ENCODE results near the gene SLC35F1.

Gene SLC35F1

DNA sequence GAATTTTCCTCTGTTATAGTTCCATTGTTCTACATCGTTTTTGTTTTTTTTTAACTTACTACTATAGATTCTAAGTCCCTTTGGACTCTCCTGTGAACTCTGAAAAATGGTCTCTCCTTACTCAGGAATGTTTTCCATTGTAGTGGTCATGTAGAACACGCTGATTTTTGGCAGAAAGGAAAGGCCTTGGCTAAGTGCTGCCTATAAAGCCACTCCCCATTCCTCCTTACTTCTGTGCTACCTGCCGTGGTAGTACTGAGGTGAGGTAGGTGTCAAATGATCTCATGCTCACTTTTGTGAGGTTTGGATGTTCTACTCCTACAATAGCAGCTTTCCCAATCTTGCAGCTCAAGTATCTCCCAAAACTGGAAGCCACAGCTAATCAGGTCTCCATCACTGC, 270.7 kb downstream of the SLC35F1 start:
- H3K4me3 ChIP-seq (ENCODE audit: low read depth, low read length): no peak overlapping the region
- no peaks in the 10 kb centered on the region for H3K4me1 ChIP-seq (ENCODE audit: control insufficient read depth, insufficient read depth, low read length)
- H3K36me3 ChIP-seq (ENCODE audit: control insufficient read depth in 2 of 2, insufficient read depth in 1 of 2, low read length in 2 of 2): no peaks in the 10 kb centered on the region
- TF ChIP-seq KLF16 (tag by site-specific recombination; IDR thresholded peaks at IDR 0.05) (no peak), ZNF777 (tag by site-specific recombination; IDR thresholded peaks at IDR 0.05; ENCODE audit: borderline replicate concordance) (no peak), ZNF548 (tag by site-specific recombination; IDR thresholded peaks at IDR 0.05) (no peak), ZNF623 (tag by site-specific recombination; IDR thresholded peaks at IDR 0.05) (no peak), ZXDB (tag by site-specific recombination; IDR thresholded peaks at IDR 0.05) (no peak), ZNF404 (tag by site-specific recombination; IDR thresholded peaks at IDR 0.05) (no peak), ZNF416 (tag by site-specific recombination; IDR thresholded peaks at IDR 0.05) (no peak), ZNF18 (tag by site-specific recombination; IDR thresholded peaks at IDR 0.05) (no peak), ZNF221 (tag by site-specific recombination; IDR thresholded peaks at IDR 0.05; ENCODE audit: borderline replicate concordance) (no peak), SETDB1 (IDR thresholded peaks at IDR 0.05; ENCODE audit: insufficient read length, low read length) (no peak), ZNF704 (tag by site-specific recombination; IDR thresholded peaks at IDR 0.05) (no peak), ZNF2 (tag by site-specific recombination; IDR thresholded peaks at IDR 0.05) (no peak), YY1 (tag by site-specific recombination; IDR thresholded peaks at IDR 0.05) (no peak), MYNN (tag by site-specific recombination; IDR thresholded peaks at IDR 0.05; ENCODE audit: borderline replicate concordance) (no peak)
- TF ChIP-seq, protein P1, sequence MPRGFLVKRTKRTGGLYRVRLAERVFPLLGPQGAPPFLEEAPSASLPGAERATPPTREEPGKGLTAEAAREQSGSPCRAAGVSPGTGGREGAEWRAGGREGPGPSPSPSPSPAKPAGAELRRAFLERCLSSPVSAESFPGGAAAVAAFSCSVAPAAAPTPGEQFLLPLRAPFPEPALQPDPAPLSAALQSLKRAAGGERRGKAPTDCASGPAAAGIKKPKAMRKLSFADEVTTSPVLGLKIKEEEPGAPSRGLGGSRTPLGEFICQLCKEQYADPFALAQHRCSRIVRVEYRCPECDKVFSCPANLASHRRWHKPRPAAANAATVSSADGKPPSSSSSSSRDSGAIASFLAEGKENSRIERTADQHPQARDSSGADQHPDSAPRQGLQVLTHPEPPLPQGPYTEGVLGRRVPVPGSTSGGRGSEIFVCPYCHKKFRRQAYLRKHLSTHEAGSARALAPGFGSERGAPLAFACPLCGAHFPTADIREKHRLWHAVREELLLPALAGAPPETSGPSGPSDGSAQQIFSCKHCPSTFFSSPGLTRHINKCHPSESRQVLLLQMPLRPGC (tag by site-specific recombination; IDR thresholded peaks at IDR 0.05): no peak
- POLR2A ChIA-PET: no interaction called here
- no peak overlapping the region for H3K27ac ChIP-seq (ENCODE audit: extremely low read depth, low read depth, low read length)
- H3K9me3 ChIP-seq (ENCODE audit: control insufficient read depth, insufficient read depth, low read depth, low read length): no peaks in the 10 kb centered on the region
- CTCF ChIA-PET: interaction anchor here (0.6 kb wide), 1 partner anchor 348 kb away, joined by 3 read pairs; no protein-coding TSS in a partner anchor

DNA sequence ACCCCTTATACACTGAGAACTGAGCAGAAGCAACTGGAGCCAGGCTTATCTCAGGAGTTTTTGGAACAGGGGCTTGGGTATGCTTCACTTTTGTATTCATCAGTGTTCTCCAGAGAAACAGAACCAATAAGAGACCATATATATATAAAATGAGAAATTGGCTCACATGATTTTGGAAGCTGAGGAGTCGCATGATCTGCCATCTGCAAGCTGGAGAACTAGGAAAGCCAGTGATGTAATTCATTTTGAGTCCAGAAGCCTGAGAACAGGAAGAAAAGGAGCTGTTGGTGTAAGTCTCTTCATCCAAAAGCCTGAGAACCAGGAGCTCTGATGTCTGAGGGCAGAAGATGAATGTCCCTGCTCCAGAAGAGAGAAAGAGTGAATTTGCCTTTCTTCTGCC, 272.0 kb downstream of the SLC35F1 start:
- ChIA-PET POLR2A (no interaction called here), CTCF (interaction anchor here (0.6 kb wide), 1 partner anchor 783 kb away, joined by 3 read pairs; no protein-coding TSS in a partner anchor)
- no peaks in the 10 kb centered on the region for H3K9me3 ChIP-seq (ENCODE audit: control insufficient read depth, insufficient read depth, low read depth, low read length)
- no peaks in the 10 kb centered on the region for H3K4me1 ChIP-seq (ENCODE audit: control insufficient read depth, insufficient read depth, low read length)
- no peak for TF ChIP-seq ZNF2 (tag by site-specific recombination; IDR thresholded peaks at IDR 0.05)
- no peak overlapping the region for H3K4me3 ChIP-seq (ENCODE audit: low read depth, low read length)
- H3K36me3 ChIP-seq (ENCODE audit: control insufficient read depth in 2 of 2, insufficient read depth in 1 of 2, low read length in 2 of 2): no peaks in the 10 kb centered on the region
- no peak overlapping the region for H3K27ac ChIP-seq (ENCODE audit: extremely low read depth, low read depth, low read length)

DNA sequence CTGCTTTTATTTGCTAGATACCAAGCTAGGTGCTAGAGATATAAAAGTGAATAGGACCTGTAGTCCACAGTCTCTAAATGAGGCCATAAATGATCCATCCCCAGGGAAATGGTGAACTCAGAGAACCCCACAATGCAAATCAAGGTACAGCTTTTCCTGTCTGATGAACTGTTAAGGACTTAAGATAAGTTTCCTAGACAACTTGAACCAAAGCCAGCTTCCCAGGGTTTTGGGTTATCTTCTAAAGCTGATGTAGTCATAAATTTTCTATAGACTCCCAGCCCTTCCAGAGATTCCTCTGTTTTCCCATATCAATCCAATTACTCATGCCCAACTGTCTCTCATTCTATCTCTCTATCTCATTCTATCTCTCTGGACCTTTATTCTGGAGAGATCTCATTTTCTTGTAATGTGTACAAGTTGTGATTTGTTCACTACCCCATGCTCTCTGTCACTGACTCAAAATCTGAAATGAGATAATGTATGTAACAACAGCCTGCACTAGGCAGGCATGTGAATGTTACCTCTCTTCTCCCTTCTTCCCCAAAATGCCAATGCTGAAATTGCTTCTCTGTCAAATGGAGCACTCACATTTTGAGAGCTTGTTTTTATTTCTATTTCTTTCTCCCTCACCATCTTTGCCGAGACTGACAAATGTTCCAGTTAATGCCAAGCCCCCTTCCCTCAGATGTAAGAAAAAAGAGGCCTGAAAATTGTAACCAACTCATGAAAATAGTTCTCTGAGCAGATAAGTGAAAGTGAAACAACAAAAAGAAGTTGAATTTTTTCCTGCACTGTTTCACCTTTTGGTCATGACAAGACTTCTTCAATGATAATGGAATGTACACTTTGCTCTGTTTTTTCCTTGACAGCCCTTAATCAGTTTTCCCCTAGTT, 279.9 kb downstream of the SLC35F1 start:
- ChIA-PET POLR2A (no interaction called here), CTCF (interaction anchor here (0.6 to 0.9 kb wide), 4 partner anchors 16 to 68 kb away, joined by 3 to 4 read pairs (median 3); no protein-coding TSS in a partner anchor)
- Histone ChIP-seq H3K4me1 (ENCODE audit: control insufficient read depth, insufficient read depth, low read length) (peaks cover 26% of the 10 kb centered on the region), H3K9me3 (ENCODE audit: control insufficient read depth, insufficient read depth, low read depth, low read length) (no peaks in the 10 kb centered on the region), H3K27ac (ENCODE audit: extremely low read depth, low read depth, low read length) (no peak overlapping the region), H3K4me3 (ENCODE audit: low read depth, low read length) (no peak overlapping the region), H3K36me3 (ENCODE audit: control insufficient read depth in 2 of 2, insufficient read depth in 1 of 2, low read length in 2 of 2) (no peaks in the 10 kb centered on the region)
- TF ChIP-seq ZNF677 (tag by site-specific recombination; IDR thresholded peaks at IDR 0.05): no peak
- TF ChIP-seq, protein P2, sequence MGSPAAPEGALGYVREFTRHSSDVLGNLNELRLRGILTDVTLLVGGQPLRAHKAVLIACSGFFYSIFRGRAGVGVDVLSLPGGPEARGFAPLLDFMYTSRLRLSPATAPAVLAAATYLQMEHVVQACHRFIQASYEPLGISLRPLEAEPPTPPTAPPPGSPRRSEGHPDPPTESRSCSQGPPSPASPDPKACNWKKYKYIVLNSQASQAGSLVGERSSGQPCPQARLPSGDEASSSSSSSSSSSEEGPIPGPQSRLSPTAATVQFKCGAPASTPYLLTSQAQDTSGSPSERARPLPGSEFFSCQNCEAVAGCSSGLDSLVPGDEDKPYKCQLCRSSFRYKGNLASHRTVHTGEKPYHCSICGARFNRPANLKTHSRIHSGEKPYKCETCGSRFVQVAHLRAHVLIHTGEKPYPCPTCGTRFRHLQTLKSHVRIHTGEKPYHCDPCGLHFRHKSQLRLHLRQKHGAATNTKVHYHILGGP (tag by site-specific recombination; IDR thresholded peaks at IDR 0.05): peak; percentile 68; the same call in 1 of the 2 replicates
- TF ChIP-seq, protein P3, sequence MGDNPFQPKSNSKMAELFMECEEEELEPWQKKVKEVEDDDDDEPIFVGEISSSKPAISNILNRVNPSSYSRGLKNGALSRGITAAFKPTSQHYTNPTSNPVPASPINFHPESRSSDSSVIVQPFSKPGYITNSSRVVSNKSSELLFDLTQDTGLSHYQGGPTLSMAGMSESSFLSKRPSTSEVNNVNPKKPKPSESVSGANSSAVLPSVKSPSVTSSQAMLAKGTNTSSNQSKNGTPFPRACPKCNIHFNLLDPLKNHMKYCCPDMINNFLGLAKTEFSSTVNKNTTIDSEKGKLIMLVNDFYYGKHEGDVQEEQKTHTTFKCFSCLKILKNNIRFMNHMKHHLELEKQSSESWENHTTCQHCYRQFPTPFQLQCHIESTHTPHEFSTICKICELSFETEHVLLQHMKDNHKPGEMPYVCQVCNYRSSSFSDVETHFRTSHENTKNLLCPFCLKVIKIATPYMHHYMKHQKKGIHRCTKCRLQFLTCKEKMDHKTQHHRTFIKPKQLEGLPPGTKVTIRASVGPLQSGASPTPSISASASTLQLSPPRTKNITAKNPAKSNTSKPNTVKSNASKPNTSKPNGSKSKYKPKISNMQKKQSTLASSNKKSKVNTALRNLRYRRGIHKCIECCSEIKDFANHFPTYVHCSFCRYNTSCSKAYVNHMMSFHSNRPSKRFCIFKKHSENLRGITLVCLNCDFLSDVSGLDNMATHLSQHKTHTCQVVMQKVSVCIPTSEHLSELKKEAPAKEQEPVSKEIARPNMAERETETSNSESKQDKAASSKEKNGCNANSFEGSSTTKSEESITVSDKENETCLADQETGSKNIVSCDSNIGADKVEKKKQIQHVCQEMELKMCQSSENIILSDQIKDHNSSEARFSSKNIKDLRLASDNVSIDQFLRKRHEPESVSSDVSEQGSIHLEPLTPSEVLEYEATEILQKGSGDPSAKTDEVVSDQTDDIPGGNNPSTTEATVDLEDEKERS (tag by site-specific recombination; IDR thresholded peaks at IDR 0.05): no peak
